Measurements from ENCODE around the gene HOXD8.

The HOXD8 gene

GRCh38 chr2:176157499-176158185, 28.1 kb downstream of the HOXD8 start (continued):
- TF ChIP-seq ZNF175 (tag by site-specific recombination; IDR thresholded peaks at IDR 0.05) (no peak), ZNF280D (tag by site-specific recombination; IDR thresholded peaks at IDR 0.05) (no peak), PBX3 (CRISPR knock-in tag; IDR thresholded peaks at IDR 0.05) (no peak), ZNF426 (tag by site-specific recombination; IDR thresholded peaks at IDR 0.05) (no peak), ZNF19 (tag by site-specific recombination; IDR thresholded peaks at IDR 0.05; ENCODE audit: low read depth) (no peak), ZNF48 (tag by site-specific recombination; IDR thresholded peaks at IDR 0.05) (no peak), ZNF76 (tag by site-specific recombination; IDR thresholded peaks at IDR 0.05; ENCODE audit: borderline replicate concordance, low read depth) (peak; percentile 35), ZSCAN16 (tag by site-specific recombination; IDR thresholded peaks at IDR 0.05) (no peak), ZNF768 (tag by site-specific recombination; IDR thresholded peaks at IDR 0.05) (no peak), ZNF2 (tag by site-specific recombination; IDR thresholded peaks at IDR 0.05) (peak; percentile 80; the same call in 1 of the 2 replicates), ZBTB26 (tag by site-specific recombination; optimal IDR thresholded peaks at IDR 0.05) (peak; percentile 95), ZNF596 (tag by site-specific recombination; IDR thresholded peaks at IDR 0.05) (peak; percentile 57; the same call in 1 of the 2 replicates), ZNF580 (tag by site-specific recombination; IDR thresholded peaks at IDR 0.05) (no peak), ZNF112 (tag by site-specific recombination; IDR thresholded peaks at IDR 0.05) (no peak), ZNF274 (IDR thresholded peaks at IDR 0.05; ENCODE audit: low read length) (no peak), ZNF274 (tag by site-specific recombination; IDR thresholded peaks at IDR 0.05; ENCODE audit: borderline replicate concordance) (no peak), ZNF473 (tag by site-specific recombination; IDR thresholded peaks at IDR 0.05) (no peak), ZNF114 (tag by site-specific recombination; IDR thresholded peaks at IDR 0.05) (no peak), KLF17 (tag by site-specific recombination; IDR thresholded peaks at IDR 0.05) (peak; percentile 73; the same call in 1 of the 2 replicates), ZBTB11 (tag by site-specific recombination; conservative IDR thresholded peaks at IDR 0.05; ENCODE audit: low read depth) (no peak), ZNF266 (tag by site-specific recombination; IDR thresholded peaks at IDR 0.05; ENCODE audit: low read depth) (no peak), ZNF692 (tag by site-specific recombination; IDR thresholded peaks at IDR 0.05) (peak; percentile 84)
